HG03196 (cell line): ENCODE measurements around the gene TMPRSS2.
A peak's percentile ranks its signal among the peaks of the same experiment; 100 is the strongest.
"Not testable (repeated sequence)": the region's sequence is repeated elsewhere in the genome, so short reads cannot be mapped to it uniquely, and the experiment has no call there.

Experiments
- ATAC-seq: cut with Tn5 transposase; IDR thresholded peaks from one replicate; pipeline ENCODE4 v1.9.1; 2021; ENCODE audit not compliant: unreplicated experiment

TMPRSS2 gene

GRCh38 chr21:41428311-41428710 is 79.6 kb downstream of the TMPRSS2 start:
- no peak for ATAC-seq

- ATAC-seq = no peak
Observed at GRCh38 chr21:41427556-41427955, 80.4 kb downstream of the TMPRSS2 start.

GRCh38 chr21:41426676-41427404 is 81.1 kb downstream of the TMPRSS2 start:
- ATAC-seq = no peak

DNA sequence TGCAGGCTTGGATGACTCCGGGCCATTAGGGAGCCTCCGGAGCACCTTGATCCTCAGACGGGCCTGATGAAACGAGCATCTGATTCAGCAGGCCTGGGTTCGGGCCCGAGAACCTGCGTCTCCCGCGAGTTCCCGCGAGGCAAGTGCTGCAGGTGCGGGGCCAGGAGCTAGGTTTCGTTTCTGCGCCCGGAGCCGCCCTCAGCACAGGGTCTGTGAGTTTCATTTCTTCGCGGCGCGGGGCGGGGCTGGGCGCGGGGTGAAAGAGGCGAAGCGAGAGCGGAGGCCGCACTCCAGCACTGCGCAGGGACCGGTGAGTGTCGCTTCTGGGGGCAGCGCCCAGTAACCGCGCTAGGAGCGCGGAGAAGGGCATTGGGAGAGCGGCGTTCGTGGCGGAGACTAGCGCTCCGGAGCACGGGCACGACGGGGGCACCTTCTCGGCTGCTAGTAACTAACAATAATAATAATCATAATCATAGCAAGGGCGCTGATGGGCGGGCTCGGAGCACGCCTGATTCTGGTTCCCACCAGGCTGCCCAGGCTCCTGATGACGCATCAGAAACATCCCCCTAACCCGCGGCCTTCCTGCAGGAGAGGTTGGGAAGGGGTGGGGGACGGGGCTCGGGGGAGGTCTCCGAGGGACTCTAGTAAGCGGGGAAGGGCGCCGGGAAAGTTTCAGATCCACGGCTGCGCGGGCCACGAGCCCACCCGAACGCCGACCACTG is 81.8 kb downstream of the TMPRSS2 start, which contains the start of gene MX1:
Gene MX1 (plus strand): TSS at position 286 of the 722 bp plus-strand sequence. CDS start 5,832 bp downstream, outside the sequence.
- ATAC-seq = peak; percentile 80

DNA sequence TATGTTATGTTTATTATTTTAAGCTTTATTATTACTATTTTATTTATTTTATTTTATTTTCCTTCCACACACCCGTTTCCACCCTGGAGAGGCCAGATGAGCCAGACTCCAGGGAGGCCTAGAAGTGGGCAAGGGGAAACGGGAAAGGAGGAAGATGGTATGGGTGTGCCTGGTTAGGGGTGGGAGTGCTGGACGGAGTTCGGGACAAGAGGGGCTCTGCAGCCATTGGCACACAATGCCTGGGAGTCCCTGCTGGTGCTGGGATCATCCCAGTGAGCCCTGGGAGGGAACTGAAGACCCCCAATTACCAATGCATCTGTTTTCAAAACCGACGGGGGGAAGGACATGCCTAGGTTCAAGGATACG is 82.4 kb downstream of the TMPRSS2 start:
- no peak for ATAC-seq

DNA sequence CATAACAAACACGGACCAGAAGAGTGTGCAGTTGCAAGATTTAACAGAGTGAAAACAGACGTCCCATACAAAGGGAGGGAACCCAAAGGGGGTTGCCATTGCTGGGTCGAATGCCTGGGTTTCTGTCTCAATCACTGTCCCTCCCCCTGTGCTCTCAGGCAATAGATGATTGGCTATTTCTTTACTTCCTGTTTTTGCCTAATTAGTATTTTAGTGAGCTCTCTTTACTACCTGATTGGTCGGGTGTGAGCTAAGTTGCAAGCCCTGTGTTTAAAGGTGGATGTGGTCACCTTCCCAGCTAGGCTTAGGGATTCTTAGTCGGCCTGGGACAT is 84.7 kb downstream of the TMPRSS2 start:
- not testable (repeated sequence) for ATAC-seq

DNA sequence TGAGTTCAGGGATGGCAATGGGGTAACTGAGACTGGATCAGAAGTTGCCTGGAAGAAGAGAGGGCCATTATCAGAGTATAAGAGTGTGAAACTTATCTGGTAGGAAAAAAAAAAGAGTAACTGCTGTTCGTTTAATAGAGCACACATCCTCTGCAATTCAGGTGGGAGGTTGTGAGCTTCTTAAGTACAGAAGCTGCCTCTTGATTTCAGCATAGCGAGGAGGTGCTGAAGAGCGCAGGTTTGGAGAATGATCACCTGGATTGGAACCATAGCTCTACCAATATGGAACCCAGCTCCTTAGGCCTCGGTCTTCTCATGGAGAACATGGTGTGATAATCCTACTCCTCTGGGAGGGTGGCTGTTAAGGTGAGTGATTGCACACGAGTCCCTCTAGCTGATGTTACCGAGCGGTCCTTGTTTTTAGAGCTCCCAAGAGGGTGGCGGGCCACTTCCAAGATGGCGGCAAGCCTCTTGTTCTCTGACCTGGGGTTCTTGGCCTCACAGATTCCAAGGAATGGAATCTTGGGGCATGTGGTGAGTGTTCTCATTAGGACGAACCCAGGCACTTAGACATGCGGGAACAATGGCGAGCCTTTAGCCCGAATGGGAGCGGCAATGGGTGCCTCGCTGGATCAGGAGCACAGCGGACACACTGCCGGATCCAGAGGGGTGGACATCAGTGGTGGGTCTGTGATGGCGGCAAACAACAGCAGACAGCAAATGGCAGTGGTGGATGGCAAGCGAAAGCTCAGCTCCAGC is 85.2 kb downstream of the TMPRSS2 start:
- no peak for ATAC-seq

DNA sequence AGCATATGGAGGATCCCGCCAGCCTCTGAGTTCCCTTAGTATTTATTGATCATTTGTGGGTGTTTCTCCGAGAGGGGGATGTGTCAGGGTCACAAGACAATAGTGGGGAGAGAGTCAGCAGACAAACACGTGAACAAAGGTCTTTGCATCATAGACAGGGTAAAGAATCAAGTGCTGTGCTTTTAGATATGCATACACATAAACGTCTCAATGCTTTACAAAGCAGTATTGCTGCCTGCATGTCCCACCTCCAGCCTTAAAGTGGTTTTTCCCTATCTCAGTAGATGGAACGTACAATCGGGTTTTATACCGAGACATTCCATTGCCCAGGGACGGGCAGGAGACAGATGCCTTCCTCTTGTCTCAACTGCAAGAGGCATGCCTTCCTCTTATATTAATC is 87.0 kb downstream of the TMPRSS2 start:
- ATAC-seq = not testable (repeated sequence)

DNA sequence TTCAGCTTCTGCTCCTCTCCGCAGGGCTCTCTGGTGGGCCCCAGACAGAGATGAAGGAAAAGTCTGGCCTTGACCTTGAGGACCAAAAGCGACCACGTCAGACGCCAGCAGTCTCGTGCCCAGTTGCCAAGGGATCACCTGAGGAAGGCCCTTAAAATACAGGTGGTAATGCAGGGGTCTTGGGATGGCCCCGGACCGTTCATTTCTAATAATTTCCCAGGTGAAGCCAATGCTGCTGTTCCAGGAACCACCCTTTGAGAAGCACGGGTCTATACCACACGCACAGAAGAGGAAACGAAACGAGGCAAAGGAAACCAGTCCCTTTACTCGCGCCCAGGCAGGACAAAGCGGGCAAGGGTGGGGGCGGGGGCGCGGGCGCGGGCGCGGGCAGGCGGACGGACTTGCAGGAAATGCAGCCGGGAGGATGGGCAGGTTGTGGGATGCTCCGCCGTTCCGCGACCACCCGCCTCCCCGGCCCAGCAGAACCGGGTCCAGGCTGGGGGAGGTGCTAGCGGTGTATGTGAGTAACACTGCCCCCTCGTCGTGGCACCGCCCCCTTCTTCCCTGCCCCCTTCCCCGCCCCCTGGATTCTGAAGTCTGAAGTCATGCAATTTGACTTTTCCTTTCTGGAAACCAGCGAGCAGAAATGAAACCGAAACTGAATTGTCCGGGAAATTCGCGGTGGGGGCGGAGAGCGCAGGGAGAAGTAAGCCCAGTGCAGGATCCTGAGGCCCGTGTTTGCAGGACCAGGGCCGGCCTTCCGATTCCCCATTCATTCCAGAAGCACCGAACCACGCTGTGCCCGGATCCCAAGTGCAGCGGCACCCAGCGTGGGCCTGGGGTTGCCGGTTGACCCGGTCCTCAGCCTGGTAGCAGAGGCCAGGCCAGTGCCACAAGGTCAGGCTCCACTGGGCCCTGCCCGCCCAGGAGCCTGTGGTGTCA is 87.8 kb downstream of the TMPRSS2 start:
- peak; percentile 71 for ATAC-seq

DNA sequence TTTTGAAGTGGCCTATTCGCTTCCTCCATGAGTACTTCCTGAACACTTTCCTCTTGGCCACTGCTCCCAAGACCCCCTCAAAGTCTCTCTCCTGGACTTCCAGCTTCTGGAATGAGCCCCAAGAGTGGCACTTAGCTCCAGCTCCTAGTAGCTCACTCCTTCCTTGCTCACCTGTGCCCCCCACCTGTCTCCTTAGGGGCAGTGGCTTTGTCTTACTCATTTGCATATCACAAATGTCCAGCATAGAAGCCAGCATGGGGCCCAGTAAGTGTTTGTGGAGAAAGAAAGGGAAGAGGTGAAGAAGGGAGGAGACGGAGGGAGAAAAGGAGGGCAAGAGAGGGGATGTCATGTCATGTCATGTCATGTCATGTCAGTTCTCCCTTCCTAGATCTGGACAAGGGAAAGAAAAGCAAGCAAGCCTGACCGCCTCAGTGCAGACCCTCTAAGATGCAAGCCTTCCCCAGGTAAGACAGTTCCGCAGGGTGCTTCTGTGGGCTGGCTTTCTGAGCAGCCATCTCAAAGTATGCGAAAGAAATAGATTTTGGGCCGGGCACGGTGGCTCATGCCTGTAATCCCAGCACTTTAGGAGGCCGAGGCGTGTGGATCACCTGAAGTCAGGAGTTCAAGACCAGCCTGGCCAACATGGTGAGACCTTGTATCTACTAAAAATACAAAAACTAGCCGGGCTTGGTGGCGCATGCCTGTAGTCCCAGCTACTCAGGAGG is 88.8 kb downstream of the TMPRSS2 start:
- ATAC-seq = no peak

- ATAC-seq = no peak
Observed at GRCh38 chr21:41418393-41418792, 89.6 kb downstream of the TMPRSS2 start.

DNA sequence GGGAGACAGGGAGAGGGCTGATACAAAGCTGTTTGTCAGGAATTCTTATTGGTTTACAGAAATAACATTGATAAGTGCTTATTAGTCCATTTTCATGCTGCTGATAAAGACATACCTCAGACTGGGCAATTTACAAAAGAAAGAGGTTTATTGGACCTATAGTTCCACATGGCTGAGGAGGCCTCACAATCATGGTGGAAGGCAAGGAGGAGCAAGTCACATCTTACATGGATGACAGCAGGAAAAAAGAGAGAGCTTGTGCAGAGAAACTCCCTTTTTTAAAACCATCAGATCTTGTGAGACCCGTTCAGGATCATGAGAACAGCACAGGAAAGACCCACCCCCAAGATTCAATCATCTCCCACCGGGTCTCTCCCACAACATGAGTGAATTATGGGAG is 90.5 kb downstream of the TMPRSS2 start:
- ATAC-seq = not testable (repeated sequence)
